Measurements from ENCODE around the gene NCK2.

Gene NCK2

GRCh38 chr2:105737980-105738657 is 6.6 kb upstream of the NCK2 start:
- no peaks in the 10 kb centered on the region for H3K27me3 ChIP-seq (ENCODE audit: low read length)
- H3K9ac ChIP-seq (ENCODE audit: low read length), result no peak overlapping the region
- TF ChIP-seq EZH2phosphoT487 (conservative IDR thresholded peaks at IDR 0.05; ENCODE audit: low read length) (no peak), CTCF (IDR thresholded peaks at IDR 0.05; ENCODE audit: insufficient read depth, low read length, poor library complexity, severe bottlenecking) (no peak)
- no peak overlapping the region for H2AFZ ChIP-seq (ENCODE audit: low read depth, low read length, severe bottlenecking)
- H3K9me3 ChIP-seq (ENCODE audit: insufficient read depth, low read length), result no peaks in the 10 kb centered on the region
- no peaks in the 10 kb centered on the region for H3K9me2 ChIP-seq (replicated peaks; ENCODE audit: insufficient read depth, low read length)
- H3K79me2 ChIP-seq (ENCODE audit: insufficient read depth, low read length), result no peaks in the 10 kb centered on the region
- no peaks in the 10 kb centered on the region for H3F3A ChIP-seq (ENCODE audit: insufficient read depth)
- no peak overlapping the region for H3K27ac ChIP-seq (ENCODE audit: low read depth, low read length)
- no peaks in the 10 kb centered on the region for H3K36me3 ChIP-seq (ENCODE audit: low read length)
- H4K20me1 ChIP-seq (ENCODE audit: low read depth, low read length), result no peaks in the 10 kb centered on the region
- no peak overlapping the region for H3K4me3 ChIP-seq (ENCODE audit: insufficient read depth, low read length, poor library complexity, severe bottlenecking)
- H3K4me2 ChIP-seq (ENCODE audit: low read depth, low read length, poor library complexity, severe bottlenecking), result no peak overlapping the region

DNA sequence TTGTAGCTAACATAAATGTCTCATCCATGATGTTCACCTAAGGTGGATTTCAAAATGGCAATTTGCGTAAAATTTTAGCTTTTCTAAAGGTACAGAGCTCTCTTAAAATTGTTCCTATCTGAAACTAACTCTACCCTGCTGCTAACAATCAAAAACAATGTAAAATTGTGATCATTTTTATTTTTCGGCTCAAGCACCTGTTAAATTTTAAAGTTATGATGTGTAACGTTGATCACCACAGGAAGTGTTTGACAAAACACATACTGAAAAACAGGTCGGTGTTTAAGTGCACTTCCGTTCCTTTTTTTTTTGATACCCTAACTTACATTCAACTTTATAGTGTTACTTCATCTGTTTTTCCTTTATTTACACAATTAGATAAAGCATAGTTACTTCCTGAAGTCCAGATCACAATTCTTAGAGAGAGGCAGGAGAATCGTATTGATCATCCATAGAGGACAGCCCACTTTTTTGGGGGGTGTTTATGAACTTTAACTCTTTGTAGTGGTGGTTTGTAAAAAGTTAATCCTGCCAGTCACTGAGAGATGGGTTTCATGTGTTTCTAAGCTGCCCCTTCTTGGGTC is 6.0 kb upstream of the NCK2 start:
- Histone ChIP-seq H4K20me1 (ENCODE audit: low read depth, low read length) (no peaks in the 10 kb centered on the region), H2AFZ (ENCODE audit: low read depth, low read length, severe bottlenecking) (no peak overlapping the region), H3K27me3 (ENCODE audit: low read length) (no peaks in the 10 kb centered on the region), H3K9me3 (ENCODE audit: insufficient read depth, low read length) (no peaks in the 10 kb centered on the region), H3K4me3 (ENCODE audit: insufficient read depth, low read length, poor library complexity, severe bottlenecking) (no peak overlapping the region), H3K9me2 (replicated peaks; ENCODE audit: insufficient read depth, low read length) (no peaks in the 10 kb centered on the region), H3F3A (ENCODE audit: insufficient read depth) (no peaks in the 10 kb centered on the region), H3K36me3 (ENCODE audit: low read length) (no peaks in the 10 kb centered on the region), H3K79me2 (ENCODE audit: insufficient read depth, low read length) (no peaks in the 10 kb centered on the region), H3K9ac (ENCODE audit: low read length) (no peak overlapping the region), H3K4me2 (ENCODE audit: low read depth, low read length, poor library complexity, severe bottlenecking) (no peak overlapping the region), H3K27ac (ENCODE audit: low read depth, low read length) (no peak overlapping the region)
- TF ChIP-seq CTCF (IDR thresholded peaks at IDR 0.05; ENCODE audit: insufficient read depth, low read length, poor library complexity, severe bottlenecking), result no peak
- TF ChIP-seq EZH2phosphoT487 (conservative IDR thresholded peaks at IDR 0.05; ENCODE audit: low read length), result no peak

GRCh38 chr2:105739426-105739825 is 5.3 kb upstream of the NCK2 start:
- Histone ChIP-seq H3K27me3 (ENCODE audit: low read length) (no peaks in the 10 kb centered on the region), H2AFZ (ENCODE audit: low read depth, low read length, severe bottlenecking) (no peak overlapping the region), H3K27ac (ENCODE audit: low read depth, low read length) (no peak overlapping the region), H3K36me3 (ENCODE audit: low read length) (no peaks in the 10 kb centered on the region), H3K9ac (ENCODE audit: low read length) (no peak overlapping the region), H3K4me3 (ENCODE audit: insufficient read depth, low read length, poor library complexity, severe bottlenecking) (no peak overlapping the region), H3K4me2 (ENCODE audit: low read depth, low read length, poor library complexity, severe bottlenecking) (no peak overlapping the region), H3K9me3 (ENCODE audit: insufficient read depth, low read length) (no peaks in the 10 kb centered on the region), H4K20me1 (ENCODE audit: low read depth, low read length) (no peaks in the 10 kb centered on the region), H3K9me2 (replicated peaks; ENCODE audit: insufficient read depth, low read length) (no peaks in the 10 kb centered on the region), H3F3A (ENCODE audit: insufficient read depth) (no peaks in the 10 kb centered on the region), H3K79me2 (ENCODE audit: insufficient read depth, low read length) (no peaks in the 10 kb centered on the region)
- TF ChIP-seq CTCF (IDR thresholded peaks at IDR 0.05; ENCODE audit: insufficient read depth, low read length, poor library complexity, severe bottlenecking), result no peak
- no peak for TF ChIP-seq EZH2phosphoT487 (conservative IDR thresholded peaks at IDR 0.05; ENCODE audit: low read length)
